HG03442 (cell line): Measurements from ENCODE around the gene MCM7.
"Not testable (repeated sequence)": the region's sequence is repeated elsewhere in the genome, so short reads cannot be mapped to it uniquely, and the experiment has no call there.

Source experiments
- ATAC-seq: cut with Tn5 transposase; IDR thresholded peaks from one replicate; pipeline ENCODE4 v1.9.1; 2021; ENCODE audit warnings: mild to moderate bottlenecking, moderate library complexity; ENCODE audit not compliant: unreplicated experiment

Gene MCM7

GRCh38 chr7:100101016-100101862 lies at the start of gene MCM7, which contains the start of gene AP4M1:
Gene MCM7, minus strand, starts transcription at chr7:100101397. Its CDS starts 103 bp downstream, at chr7:100101294.
Gene AP4M1, plus strand, starts transcription at chr7:100101643. Its CDS starts 72 bp downstream, at chr7:100101715.
- peak; percentile 78 for ATAC-seq

- ATAC-seq = peak; percentile 97
Measured at GRCh38 chr7:100148559-100149328, 47.5 kb upstream of the MCM7 start, which contains the start of gene LAMTOR4. Gene LAMTOR4, plus strand, starts transcription at chr7:100148918. Its CDS starts 55 bp downstream, at chr7:100148973.

GRCh38 chr7:100148225-100148558 lies 47.0 kb upstream of the MCM7 start:
- ATAC-seq = no peak

- ATAC-seq = no peak
Measured at GRCh38 chr7:100147278-100147677, 46.1 kb upstream of the MCM7 start.

GRCh38 chr7:100146350-100146749 lies 45.2 kb upstream of the MCM7 start:
- not testable (repeated sequence) for ATAC-seq

GRCh38 chr7:100142461-100142860 lies 41.3 kb upstream of the MCM7 start:
- no peak for ATAC-seq

- no peak for ATAC-seq
Measured at GRCh38 chr7:100141555-100141949, 40.4 kb upstream of the MCM7 start.

GRCh38 chr7:100137851-100138760 lies 36.9 kb upstream of the MCM7 start:
- ATAC-seq = no peak

GRCh38 chr7:100132697-100133151 lies 31.5 kb upstream of the MCM7 start:
- ATAC-seq = peak; percentile 69

GRCh38 chr7:100132126-100132525 lies 30.9 kb upstream of the MCM7 start:
- no peak for ATAC-seq

GRCh38 chr7:100130608-100131453 lies 29.6 kb upstream of the MCM7 start:
- no peak for ATAC-seq

- not testable (repeated sequence) for ATAC-seq
Measured at GRCh38 chr7:100130220-100130607, 29.0 kb upstream of the MCM7 start.

- no peak for ATAC-seq
Measured at GRCh38 chr7:100128637-100128963, 27.4 kb upstream of the MCM7 start.

- no peak for ATAC-seq
Measured at GRCh38 chr7:100127866-100128636, 26.9 kb upstream of the MCM7 start.

GRCh38 chr7:100126931-100127865 lies 26.0 kb upstream of the MCM7 start, which contains the start of gene MBLAC1:
Gene MBLAC1, plus strand, starts transcription at chr7:100126967. Its CDS starts 429 bp downstream, at chr7:100127396.
- peak; percentile 54 for ATAC-seq

GRCh38 chr7:100126239-100126930 lies 25.2 kb upstream of the MCM7 start:
- no peak for ATAC-seq
